HG03469 (cell line): ENCODE data around the gene NBAS.
"Not testable (repeated sequence)": the region's sequence is repeated elsewhere in the genome, so short reads cannot be mapped to it uniquely, and the experiment has no call there.

Source experiments
- ATAC-seq: cut with Tn5 transposase; IDR thresholded peaks from one replicate; pipeline ENCODE4 v1.9.1; 2021; ENCODE audit warnings: mild to moderate bottlenecking, moderate library complexity, moderate number of reproducible peaks; ENCODE audit not compliant: unreplicated experiment

NBAS gene

DNA sequence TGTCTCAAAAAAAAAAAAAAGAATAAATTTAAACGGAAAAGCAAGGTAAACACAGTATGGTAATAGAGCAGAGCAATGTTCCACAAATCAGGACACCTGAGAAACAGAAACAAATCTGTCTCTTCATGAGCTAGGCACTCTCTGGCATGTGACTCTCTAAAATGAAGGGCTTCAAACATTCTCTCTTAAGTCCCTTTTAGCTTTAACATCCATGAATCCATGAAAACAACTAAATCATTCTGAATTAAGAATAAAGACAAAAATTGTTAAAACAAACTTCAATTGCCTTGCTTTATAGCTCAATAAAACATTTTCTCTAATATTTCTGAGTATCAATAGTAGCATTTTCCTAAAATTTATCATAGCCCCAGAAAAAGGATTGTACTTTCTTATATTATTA, 132.1 kb downstream of the NBAS start:
- no peak for ATAC-seq

DNA sequence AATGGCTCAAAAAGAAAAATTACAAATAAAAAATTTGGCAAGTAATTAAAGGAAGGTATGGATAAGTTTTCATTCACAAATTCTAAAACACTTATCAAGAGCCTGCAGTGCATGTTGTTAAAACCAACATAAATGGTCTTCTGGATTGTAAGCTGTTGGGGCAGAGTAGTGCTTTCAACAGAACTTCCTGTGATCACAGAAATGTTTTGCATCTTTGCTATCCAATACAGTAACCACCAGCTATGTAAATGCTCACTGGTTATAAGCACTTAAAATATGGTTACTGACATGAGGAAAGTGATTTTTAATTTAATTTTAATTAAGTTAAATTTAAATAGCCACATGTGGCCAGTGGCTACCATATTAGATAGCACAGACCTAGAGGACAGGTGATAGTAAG, 133.1 kb downstream of the NBAS start:
- ATAC-seq: no peak

DNA sequence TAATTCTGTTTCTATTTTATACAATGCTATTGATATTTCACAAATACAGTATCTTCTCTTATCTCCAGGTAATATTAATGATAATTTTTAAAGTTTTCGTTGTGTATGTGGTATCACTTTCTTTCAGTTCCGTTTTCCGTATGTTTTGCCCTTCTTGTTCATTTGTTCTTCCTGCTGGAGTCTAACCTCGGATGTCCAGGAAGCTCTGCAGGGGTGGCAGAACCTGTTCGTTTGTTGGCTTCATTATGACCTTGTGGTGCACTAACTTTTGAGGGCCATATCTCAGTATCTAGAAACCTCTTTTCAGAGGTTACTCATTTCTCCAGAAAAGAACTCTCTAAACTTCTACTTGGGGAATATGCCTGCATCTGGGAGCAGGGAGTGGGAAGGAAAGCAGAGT, 134.5 kb downstream of the NBAS start:
- no peak for ATAC-seq

DNA sequence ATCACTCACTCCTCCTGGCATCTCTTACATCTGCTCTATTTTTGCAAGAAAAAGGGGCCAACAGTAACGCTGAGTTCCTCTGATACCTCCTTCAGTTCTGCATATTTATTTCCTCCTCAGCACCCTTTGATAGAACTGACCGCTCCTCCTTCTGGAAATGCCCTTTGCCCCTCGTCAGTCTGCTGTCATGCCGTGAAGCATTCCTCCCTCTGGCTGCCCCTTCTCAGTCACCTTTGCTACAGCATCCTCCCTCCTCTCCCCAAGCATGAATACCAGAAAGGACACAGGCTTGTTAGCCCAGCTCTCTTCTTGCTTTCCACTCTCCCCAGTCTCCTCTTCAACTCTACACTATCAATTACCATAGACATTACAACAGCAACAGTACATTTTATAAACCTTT, 135.4 kb downstream of the NBAS start:
- ATAC-seq: no peak

DNA sequence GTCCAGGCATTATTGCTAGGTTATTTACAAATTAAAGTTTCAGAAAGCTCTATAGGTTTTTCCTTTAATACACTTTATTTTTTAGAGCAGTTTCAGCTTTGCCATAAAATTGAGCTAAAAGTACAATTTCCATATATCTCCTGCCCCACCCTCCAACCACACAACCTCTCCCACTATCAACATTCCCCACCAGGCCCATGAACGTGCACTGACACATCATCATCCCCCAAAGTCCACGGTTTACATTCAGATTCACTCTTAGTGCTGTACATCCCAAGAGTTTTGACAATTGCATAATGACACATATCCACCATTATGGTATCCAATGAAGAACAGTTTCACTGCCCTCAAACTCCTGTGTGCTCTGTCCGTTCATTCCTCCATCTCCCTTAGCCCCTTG, 139.4 kb downstream of the NBAS start:
- ATAC-seq: no peak

DNA sequence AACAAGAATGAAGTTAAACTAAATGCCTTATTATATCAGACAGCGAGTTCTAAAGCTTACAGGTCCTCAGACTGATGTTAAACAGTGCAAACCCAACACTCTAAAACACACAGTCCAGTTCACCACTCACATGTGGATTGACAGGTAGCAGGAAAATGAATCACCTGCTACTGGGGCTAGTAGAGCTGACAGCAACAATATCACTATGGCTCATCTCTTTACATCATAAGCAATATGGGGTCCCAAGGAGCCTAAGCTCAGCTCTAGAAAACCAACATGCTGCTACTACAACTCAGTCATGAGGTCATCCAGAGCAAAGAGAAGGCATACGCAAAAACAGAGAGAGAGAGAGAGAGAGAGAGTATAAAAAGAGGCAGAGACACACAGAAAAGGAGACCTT, 145.4 kb downstream of the NBAS start:
- no peak for ATAC-seq

DNA sequence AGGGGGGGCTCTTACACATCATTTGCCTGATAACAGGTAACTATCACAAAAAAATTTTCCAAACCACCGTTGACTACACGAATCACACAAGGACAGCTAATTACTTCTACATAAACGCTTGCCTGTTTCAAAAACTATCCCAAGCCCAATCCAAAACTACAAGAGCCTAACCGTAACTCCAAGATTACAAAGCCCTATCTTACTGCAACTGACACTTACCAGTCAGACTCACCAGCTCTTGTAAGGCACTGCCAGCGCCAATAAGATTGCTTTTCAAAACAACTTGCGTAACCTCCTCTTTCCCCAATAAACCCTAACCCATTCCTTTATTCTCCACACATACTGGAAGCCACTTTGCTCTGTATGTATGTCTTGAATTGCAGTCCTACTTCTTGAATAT, 148.4 kb downstream of the NBAS start:
- ATAC-seq: no peak

DNA sequence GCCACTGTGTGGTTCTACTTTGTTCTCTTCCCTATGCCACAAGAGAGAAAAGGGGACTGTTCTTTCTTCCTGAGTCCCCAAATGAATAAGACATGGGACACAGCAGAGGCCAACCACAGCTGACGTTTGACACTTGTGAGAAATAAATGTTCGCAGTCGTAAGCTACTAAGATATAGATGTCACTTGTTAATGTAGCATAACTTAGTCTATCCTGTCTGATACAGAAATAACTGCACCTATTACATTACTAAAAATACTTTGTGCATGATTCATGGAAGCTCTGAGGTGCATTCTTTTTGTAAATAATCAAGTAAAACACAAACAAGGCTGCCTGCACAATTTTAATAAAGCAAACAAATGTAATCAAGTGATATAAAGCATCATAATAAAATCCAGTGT, 148.8 kb downstream of the NBAS start:
- ATAC-seq: no peak

DNA sequence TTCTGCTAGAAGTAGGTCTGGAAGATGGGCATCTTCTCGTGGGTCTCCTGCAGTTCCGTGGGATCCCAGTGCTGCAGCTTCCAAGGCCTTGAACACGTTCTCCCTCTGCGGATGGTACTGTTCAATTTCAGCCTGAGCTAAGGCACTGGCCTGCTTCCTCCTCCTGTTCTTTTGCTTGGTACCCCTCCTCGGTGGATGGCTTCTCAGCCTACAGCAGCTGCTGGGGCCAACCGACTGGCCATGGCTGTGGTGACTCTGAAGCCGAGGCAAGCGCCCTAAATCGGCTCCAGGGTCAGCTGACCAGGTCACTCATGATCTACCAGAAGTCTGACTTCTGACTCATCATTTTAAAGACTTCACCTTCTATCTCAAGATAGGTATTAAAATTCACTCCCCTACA, 150.2 kb downstream of the NBAS start:
- ATAC-seq: no peak

DNA sequence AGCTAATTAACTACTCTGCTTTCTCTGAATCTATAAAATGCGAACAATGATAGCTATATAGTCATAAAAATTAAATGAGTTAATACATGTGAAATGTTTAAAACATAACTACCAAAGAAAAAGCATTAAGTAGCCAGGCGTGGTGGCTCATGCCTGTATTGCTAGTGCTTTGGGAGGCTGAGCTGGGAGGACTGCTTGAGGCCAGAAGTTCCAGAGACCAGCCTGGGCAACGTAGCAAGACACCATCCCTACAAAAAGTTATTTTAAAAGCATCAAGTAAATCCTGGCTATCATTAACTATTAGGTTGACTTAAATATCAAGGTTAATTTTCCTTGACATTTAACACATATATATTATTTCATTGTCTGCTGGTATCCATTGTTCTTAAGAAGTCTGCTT, 152.4 kb downstream of the NBAS start:
- no peak for ATAC-seq

DNA sequence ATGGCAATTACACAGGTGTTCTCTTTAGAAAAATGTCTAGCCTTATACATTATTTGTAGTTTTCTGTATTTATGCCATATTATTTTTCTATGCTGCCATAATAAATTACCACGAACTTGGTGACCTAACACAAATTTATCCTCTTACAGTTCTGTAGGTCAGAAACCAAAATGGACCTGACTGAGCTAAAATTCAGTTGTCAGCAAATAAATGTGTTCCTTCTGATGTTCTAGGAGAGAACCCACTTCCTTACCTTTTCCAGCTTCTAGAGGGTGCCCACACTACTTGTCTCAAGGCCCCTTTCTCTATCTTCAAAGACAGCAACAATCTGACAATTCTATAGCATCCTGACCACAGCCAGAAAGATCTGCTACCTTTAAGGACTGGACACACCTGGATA, 153.5 kb downstream of the NBAS start:
- no peak for ATAC-seq

DNA sequence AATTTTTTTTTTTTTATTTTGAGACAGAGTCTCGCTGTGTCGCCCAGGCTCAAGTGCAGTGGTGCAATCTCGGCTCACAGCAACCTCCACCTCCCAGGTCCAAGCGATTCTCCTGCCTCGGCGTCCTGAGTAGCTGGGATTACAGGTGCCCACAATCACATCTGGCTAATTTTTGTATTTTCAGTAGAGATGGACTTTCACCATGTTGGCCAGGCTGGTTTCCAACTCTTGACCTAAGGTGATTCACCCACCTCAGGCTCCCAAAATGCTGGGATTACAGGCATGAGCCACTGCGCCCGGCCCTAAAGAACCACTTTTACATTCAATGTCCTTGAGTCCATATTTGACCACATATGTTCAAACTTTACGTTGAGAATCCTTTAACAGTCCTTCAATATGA, 156.6 kb downstream of the NBAS start:
- not testable (repeated sequence) for ATAC-seq

DNA sequence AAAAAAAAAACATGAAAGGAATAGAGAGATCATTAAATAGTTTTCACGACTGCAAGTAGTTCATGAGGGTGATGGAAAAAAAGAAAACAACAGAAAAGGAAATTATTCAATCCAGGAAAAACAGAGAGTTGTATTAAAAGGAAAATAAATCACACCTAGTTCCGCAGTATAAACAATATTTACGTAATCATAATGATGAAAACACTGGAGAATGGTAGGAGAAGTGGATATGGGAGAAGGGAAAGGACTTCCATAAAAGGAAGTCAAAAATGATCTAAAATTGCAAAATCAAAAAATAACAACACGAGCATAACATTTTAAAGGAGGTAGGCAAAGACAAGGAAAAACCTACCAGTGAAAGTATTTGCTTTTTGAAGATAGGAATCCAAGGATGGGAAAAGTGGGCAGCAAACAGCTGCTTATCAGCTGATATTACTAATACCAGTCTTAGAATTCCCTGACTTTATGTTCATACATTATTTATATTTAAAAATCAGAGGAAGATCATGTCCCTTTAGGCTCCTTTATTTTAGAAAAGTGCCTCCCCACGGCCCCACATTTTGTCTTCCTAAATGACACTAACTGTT, 160.8 kb downstream of the NBAS start:
- no peak for ATAC-seq

DNA sequence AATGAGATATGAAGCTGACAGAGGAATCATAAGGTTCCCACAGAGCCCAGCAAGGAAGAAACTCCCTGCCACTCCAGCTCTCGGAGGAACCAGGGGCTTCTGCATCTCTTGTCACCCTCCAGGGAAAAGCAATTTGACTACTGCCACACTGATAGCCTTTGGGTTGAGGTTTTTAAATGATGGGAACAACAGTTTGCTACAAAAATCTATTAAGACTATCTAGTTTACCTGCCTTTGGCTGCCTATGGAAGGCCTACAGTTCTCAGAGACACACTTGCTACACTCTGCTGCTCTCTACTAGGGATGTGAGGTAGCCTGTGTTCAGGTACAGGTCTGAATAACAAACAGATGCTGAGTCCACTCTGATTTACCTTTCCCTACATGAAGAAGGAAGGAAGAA, 161.9 kb downstream of the NBAS start:
- no peak for ATAC-seq

DNA sequence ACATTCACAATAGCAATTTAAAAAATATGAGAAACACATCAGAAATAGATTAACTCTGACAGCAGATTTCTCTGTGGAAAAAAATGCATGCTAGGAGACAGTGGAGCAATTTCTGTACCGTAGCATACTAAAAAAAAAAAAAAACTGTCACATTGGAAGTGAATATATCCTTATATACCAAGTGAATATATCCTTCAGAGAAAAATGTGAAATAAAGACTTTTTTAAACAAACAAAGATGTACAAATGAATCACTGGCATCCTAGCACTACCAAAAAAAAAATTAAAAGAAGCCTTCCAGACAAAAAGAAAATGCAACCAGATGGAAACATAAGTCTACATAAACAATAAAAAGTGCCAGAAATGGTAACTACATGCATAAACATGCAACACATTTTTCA, 169.4 kb downstream of the NBAS start:
- no peak for ATAC-seq

DNA sequence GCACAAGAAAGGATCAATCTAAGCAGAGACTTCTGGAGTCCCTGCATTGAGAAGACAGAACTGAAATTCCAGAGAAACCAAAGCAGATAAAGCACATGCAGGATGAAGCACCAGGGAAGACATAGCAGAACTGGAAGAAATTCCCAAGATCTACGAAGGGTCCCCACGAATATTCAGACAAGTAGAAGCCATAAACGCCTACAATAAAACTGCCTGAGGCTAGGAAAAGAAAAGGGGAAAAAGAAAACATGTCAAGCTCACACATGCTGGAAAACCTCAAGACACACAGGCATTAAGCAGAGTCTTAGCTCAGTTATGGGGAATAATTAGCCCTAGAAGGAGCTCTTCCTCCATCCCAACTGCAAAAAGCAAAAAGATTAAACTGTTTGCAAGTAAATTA, 171.2 kb downstream of the NBAS start:
- ATAC-seq: no peak

DNA sequence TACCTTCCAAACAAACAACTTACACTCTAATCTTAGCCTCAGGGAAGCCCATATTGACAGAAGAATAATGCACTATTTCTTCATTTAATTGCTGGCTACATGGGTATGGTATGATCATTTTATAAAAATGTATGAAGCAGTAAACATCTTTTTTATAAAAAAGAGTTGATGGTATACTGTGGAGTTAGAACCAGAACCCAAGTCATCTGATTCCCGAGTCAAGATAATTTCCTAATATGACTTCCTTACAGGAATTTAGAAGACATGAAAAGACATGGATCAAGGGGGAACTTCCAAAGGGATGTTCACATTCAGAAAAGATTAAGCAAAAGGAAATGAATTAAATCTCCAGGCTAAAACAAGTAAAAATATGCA, 171.8 kb downstream of the NBAS start:
- no peak for ATAC-seq

DNA sequence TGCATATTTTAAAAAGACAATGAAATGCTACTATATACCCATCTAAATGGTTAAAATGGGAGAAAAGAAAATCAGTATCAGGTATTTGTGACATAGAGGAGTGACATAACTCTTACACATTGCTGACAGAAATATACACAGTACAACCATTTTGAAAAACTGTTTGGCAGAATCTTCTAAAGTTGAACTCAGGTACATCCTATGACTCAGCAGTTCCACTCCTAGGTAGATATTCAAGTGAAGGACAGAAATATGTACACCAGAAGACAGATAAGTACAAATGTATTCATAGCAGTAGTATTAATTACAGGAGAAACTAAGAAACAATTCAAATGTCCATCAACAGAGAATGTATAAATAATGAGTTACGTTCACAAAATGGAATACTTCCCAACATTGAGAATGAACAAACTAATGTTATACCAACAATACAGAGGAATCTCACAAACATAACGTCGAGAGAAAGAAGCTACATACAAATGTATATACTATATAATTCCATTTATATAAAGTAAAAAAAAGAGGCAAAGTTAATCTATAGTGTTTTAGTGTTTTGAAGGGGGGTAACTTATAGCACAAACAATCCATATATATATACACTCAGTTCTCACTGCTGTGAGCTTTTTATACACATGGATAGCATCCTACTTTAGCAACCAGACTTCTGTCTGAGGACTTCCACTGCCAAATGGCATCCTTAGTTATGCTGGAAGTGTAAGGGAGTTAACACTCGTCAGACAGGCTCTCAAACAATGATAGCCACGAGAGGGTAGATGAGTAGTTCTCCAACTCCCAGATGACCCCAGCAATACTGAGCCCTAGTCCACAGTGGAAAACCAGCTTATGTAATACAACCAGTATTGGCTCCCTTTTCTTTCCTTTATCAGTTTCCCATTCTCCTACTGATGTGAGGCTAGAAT, 172.5 kb downstream of the NBAS start:
- no peak for ATAC-seq

DNA sequence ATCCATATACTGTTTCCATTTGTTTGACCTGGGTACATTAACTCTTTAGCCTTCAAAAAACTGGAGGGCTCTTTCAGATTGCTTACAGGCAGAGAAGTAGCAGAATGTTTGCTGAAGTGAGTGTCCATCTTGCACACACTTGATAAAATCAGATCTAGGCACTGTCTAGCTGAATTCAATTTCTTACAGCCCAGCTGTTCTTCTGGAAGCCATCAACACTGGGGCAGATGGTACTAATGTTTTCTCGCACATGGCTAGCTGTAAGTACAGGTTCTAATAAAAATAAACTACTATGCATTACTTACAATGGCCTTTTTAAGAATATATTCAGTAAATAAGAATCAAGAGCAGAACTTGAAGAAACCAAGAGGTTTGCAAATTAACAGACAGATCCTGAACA, 175.9 kb downstream of the NBAS start:
- ATAC-seq: no peak

DNA sequence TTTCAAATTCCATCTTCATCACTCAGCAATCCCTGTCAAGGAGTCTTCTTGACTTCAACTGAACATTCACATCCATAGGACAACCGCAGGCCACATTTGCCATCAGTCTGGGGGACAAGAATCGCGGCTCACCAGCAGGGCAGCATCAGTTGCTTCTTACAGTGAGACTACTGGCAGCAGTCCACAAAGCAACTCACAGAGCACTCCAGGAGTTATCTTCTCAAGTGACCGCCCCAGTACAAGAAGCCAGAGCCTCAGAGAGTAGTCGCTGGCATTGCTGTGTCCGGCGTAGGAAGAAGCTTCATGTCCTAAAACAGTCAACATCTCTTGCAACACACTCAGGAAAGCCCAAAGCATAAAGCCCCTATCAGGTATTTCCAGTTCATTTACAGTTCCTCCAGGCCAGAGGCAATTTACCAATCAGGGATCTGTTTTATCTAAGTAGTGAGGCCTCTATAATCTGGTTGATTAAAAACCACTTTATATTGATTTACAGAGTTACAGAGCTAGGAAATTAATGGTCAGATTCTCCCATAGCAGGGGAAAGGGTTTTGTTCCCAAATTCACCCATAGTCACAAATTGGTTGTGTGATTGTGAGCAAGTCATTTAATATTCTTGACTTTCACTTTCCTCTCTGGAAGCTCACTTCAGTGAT, 177.3 kb downstream of the NBAS start:
- ATAC-seq: no peak

DNA sequence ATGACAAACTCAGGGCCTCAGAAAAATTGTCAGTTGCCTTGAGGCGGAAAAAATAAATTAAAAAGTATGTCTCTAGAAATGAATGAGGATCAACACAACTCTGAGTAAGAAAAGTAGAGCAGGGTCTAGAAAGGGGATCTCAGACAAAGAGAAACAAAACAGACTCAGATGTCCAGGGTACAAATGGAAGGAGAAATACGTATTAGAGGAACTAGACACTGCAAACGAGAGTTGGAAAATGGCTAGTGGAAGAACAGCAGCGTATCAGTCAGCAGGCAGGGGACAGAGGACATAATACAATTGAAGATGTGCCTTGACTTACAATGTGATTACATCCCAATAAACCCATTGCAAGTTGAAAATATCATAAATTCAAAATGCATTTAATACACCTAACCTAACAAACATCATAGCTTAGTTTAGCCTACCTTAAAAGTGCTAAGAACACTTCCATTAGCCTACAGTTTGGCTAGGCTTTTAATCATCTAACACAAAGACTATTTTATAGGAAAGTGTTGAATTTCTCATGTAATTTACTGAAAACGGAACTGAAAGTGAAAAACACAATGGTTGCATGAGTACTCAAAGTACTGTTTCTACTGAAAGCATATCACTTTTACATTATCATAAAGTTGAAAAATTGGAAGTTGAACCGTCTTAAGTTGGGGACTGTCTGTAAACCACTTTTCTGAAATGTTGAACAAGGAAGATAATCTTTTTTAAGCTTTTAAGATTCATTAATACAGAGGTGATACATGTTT, 182.8 kb downstream of the NBAS start:
- peak; percentile 77 for ATAC-seq
